NCI-H526 (cell line): Measurements from ENCODE around the gene TP53TG5.

Experiments
- DNase-seq, 2 experiments: peaks; one replicate each; lab custom pipeline; 2025; lab: John Stamatoyannopoulos, UW

TP53TG5 gene

DNA sequence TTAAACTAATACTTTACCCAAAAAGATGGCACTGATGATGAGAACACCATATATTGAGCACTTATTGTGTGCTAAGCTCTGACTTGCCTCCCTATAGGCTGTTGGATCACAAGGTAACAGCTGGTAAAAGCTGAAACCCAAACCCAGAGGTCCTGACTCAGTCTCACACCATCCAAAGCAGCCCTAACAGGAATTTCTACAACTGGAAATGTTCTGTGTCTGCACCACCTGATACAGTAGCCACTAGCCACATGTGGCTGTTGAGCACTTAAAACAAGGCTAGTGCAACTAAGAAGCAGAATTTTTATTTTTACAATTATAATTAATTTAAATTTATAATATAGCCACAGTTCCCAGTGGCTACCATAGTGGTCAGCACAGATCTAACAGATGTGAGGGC is 54.4 kb downstream of the TP53TG5 start:
- DNase-seq, result no peak

DNA sequence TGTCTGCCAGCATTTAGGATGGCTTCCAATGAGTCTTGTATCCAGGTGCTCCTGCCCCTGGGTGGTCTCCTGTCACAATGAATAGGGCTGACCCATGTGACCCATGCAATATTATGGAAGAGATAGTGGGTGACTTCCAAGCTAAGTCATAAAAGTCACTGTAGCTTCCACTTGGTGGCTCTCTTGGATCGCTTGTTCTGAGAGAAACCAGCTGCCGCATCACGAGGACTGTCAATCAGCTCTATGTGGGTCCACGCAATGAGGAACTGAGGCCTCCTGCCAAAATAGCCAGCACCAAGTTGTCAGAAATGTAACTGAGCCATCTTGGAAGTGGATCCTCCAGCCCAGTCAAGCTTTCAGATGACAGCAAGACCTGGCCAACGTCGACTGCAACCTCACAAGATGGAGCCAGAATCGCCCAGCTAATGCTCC is 55.2 kb downstream of the TP53TG5 start:
- peak; percentile 49 to 53 for DNase-seq
